Keratinocyte (primary cell): Measurements from ENCODE around the gene ID2.

Experiments used
- CTCF ChIP-seq, 3 experiments: IDR thresholded peaks in 1 of 3; conservative IDR thresholded peaks in 1 of 3; optimal IDR thresholded peaks in 1 of 3; 2 replicates in 2 of 3; 3 replicates in 1 of 3; pipeline versions ENCODE3 to v1.5.1; 2011; ENCODE audit warnings: low read length in 3 of 3, mild to moderate bottlenecking in 3 of 3, moderate library complexity in 2 of 3, control low read depth in 1 of 3, inconsistent platforms in 1 of 3; ENCODE audit not compliant: insufficient read depth in 2 of 3; ENCODE audit errors: extremely low read depth in 1 of 3
- EZH2 ChIP-seq: IDR thresholded peaks from one replicate; pipeline ENCODE4 v1.6.1; 2012; ENCODE audit warnings: inconsistent platforms, mild to moderate bottlenecking, low read length, moderate library complexity

DNA sequence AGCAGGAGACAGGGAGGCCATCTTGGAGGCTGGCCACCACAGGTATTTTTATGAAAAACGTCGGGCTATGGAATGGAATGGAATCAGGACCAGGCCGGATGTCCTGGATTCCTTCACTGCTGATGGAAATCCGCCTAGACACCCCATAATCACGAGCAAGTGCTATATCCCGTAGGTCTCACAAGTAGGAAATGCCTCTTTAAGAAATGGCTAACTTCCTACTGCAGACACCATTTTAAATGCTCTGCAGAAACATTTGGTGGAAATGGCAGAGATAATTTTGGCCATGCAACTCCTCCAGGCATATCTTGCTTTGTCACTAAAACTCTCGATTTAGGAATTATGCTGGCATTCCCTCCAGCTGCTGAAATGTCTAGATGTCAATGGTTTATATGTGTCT is 18.0 kb downstream of the ID2 start:
- TF ChIP-seq CTCF (optimal IDR thresholded peaks at IDR 0.05 in 1 of 3, IDR thresholded peaks at IDR 0.05 in 1 of 3, conservative IDR thresholded peaks at IDR 0.05 in 1 of 3; ENCODE audit: extremely low read depth in 1 of 3, insufficient read depth in 2 of 3, low read length in 3 of 3) = no peak
- no peak for TF ChIP-seq EZH2
